ENCODE data around the gene PMP22.

The PMP22 gene

DNA sequence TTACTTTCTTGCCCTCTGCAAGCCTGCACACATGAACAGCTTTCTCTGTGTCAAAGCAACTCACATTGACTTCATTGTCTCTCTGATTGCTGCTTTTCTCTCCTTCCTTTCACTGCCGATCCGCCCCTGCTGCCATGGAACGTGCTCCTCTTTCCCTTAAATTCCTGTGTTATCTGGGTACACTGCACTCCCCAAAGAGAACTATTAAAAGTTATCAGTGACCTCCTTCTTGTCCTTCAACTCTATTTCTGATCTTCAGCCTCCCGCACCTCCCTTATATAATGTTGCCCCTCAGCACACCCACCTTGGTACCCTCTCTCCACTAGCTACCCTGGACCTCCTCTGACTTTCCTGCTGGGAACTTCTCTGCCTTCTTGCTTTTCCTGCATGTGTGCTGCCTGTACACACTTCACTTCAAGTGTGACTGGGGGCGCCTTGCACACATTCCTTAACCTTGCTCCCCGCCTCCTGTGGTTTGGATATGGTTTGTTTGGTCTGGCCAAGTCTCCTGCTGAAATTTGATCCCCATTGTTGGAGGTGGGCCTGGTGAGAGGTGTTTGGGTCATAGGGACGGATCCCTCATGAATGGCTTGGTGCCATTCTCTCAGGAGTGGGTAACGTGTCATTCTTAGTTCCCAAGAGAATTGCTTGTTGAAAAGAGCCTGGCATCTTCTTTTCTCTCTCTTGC, 26.7 kb upstream of the PMP22 start:
- Histone ChIP-seq H3K9me3 (no peaks in the 10 kb centered on the region), H3K27me3 (no peaks in the 10 kb centered on the region), H3K4me1 (no peaks in the 10 kb centered on the region), H3K36me3 (no peaks in the 10 kb centered on the region), H3K9ac (no peak overlapping the region), H3K27ac (no peak overlapping the region), H3K4me3 (no peak overlapping the region), H3K4me2 (no peak overlapping the region), H4K20me1 (no peaks in the 10 kb centered on the region)
- TF ChIP-seq Cebpa-rat (IDR thresholded peaks at IDR 0.05): no peak

GRCh38 chr17:15290605-15291004, 25.5 kb upstream of the PMP22 start:
- Histone ChIP-seq H4K20me1 (no peaks in the 10 kb centered on the region), H3K4me1 (no peaks in the 10 kb centered on the region), H3K9me3 (no peaks in the 10 kb centered on the region), H3K27me3 (no peaks in the 10 kb centered on the region), H3K4me3 (no peak overlapping the region), H3K27ac (no peak overlapping the region), H3K4me2 (no peak overlapping the region), H3K36me3 (no peaks in the 10 kb centered on the region), H3K9ac (no peak overlapping the region)
- TF ChIP-seq Cebpa-rat (IDR thresholded peaks at IDR 0.05): no peak

- no peaks in the 10 kb centered on the region for H3K4me1 ChIP-seq
- no peak overlapping the region for H3K9ac ChIP-seq
These were observed 24.4 kb upstream of the PMP22 start for GRCh38 chr17:15289285-15290183.

GRCh38 chr17:15288859-15289258, 23.7 kb upstream of the PMP22 start:
- TF ChIP-seq Cebpa-rat (IDR thresholded peaks at IDR 0.05): no peak
- H3K4me3 ChIP-seq: no peak overlapping the region
- no peaks in the 10 kb centered on the region for H3K27me3 ChIP-seq
- no peak overlapping the region for H3K4me2 ChIP-seq
- H3K4me1 ChIP-seq: no peaks in the 10 kb centered on the region
- H3K36me3 ChIP-seq: no peaks in the 10 kb centered on the region
- no peaks in the 10 kb centered on the region for H4K20me1 ChIP-seq
- H3K9me3 ChIP-seq: no peaks in the 10 kb centered on the region
- H3K9ac ChIP-seq: no peak overlapping the region
- no peak overlapping the region for H3K27ac ChIP-seq

More at GRCh38 chr17:15289285-15290183, 24.4 kb upstream of the PMP22 start:
- no peaks in the 10 kb centered on the region for H3K27me3 ChIP-seq
- no peak overlapping the region for H3K4me3 ChIP-seq
- no peaks in the 10 kb centered on the region for H3K9me3 ChIP-seq
- H3K4me2 ChIP-seq: no peak overlapping the region
- no peak overlapping the region for H3K27ac ChIP-seq
- no peaks in the 10 kb centered on the region for H3K36me3 ChIP-seq
- no peaks in the 10 kb centered on the region for H4K20me1 ChIP-seq
- no peak for TF ChIP-seq Cebpa-rat (IDR thresholded peaks at IDR 0.05)

DNA sequence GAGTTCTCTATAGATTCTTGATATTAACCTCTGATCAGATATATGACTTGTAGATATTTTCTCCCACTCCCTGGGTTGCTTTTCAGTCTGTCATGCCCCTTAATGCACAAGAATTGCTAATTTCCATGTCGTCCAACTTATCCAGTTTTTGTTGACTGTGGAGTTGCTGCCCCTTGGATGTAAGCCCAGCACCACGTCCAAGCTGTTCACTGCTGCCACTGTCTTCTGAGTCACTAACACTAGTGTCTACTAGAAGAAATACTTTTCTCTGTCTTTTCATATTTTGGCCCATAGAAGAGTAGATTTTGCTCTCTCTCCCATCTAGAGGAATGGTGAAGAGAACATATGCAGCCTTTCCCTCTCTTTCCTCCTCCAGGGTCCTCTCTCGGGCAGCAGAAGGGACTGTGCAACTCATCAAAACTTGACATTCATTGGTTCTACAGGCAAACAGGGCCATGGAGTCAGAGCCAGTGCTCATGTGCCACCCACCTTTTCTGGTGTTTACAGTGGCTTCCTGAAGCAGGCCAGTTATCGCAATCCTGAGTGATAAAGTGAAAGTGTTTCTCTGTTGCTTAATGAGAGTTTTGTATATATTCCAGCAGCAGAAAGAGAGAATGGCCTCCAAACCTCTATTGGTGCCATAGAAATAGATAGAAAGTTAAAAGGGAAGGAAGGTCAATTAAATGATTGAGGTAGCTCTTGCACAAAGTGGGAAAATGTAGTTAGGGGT, 22.6 kb upstream of the PMP22 start:
- H4K20me1 ChIP-seq: no peaks in the 10 kb centered on the region
- H3K27ac ChIP-seq: no peak overlapping the region
- no peak overlapping the region for H3K9ac ChIP-seq
- H3K4me2 ChIP-seq: no peak overlapping the region
- H3K4me1 ChIP-seq: no peaks in the 10 kb centered on the region
- no peak for TF ChIP-seq Cebpa-rat (IDR thresholded peaks at IDR 0.05)
- H3K4me3 ChIP-seq: no peak overlapping the region
- no peaks in the 10 kb centered on the region for H3K9me3 ChIP-seq
- no peaks in the 10 kb centered on the region for H3K27me3 ChIP-seq
- H3K36me3 ChIP-seq: no peaks in the 10 kb centered on the region

- Histone ChIP-seq H3K9ac (no peak overlapping the region), H3K27me3 (no peaks in the 10 kb centered on the region), H3K27ac (no peak overlapping the region), H4K20me1 (no peaks in the 10 kb centered on the region), H3K36me3 (no peaks in the 10 kb centered on the region), H3K9me3 (no peaks in the 10 kb centered on the region), H3K4me3 (no peak overlapping the region), H3K4me1 (no peaks in the 10 kb centered on the region), H3K4me2 (no peak overlapping the region)
- TF ChIP-seq Cebpa-rat (IDR thresholded peaks at IDR 0.05): no peak
These were observed 20.3 kb upstream of the PMP22 start for GRCh38 chr17:15285466-15285865.

DNA sequence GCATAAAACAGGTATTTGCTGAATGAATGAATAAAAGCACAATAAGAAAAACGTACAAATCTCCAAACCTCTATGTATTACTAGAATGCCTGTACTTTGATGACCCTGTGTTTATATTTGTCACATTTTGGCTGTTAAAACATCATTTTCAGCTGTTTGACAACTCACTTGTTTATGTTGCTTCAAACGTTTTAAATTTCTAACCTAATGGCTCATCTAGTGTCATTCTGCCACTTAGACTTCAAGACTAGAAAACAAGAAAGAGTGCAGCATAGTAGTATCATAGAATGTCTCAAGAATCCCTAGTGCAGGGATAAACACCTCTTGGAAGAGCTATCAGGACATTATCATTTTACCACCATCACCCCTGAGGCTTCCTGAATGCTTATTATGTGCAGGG, 19.4 kb upstream of the PMP22 start:
- no peak for TF ChIP-seq Cebpa-rat (IDR thresholded peaks at IDR 0.05)
- H3K4me1 ChIP-seq: no peaks in the 10 kb centered on the region
- no peaks in the 10 kb centered on the region for H3K27me3 ChIP-seq
- H4K20me1 ChIP-seq: no peaks in the 10 kb centered on the region
- no peaks in the 10 kb centered on the region for H3K36me3 ChIP-seq
- no peaks in the 10 kb centered on the region for H3K9me3 ChIP-seq
- H3K4me2 ChIP-seq: no peak overlapping the region
- H3K27ac ChIP-seq: no peak overlapping the region
- H3K9ac ChIP-seq: no peak overlapping the region
- no peak overlapping the region for H3K4me3 ChIP-seq

GRCh38 chr17:15284107-15284506, 19.0 kb upstream of the PMP22 start:
- H3K27me3 ChIP-seq: no peaks in the 10 kb centered on the region
- H3K4me3 ChIP-seq: no peak overlapping the region
- H3K9me3 ChIP-seq: no peaks in the 10 kb centered on the region
- no peak overlapping the region for H3K4me2 ChIP-seq
- H3K9ac ChIP-seq: no peak overlapping the region
- no peaks in the 10 kb centered on the region for H3K4me1 ChIP-seq
- no peaks in the 10 kb centered on the region for H4K20me1 ChIP-seq
- no peak overlapping the region for H3K27ac ChIP-seq
- TF ChIP-seq Cebpa-rat (IDR thresholded peaks at IDR 0.05): no peak
- no peaks in the 10 kb centered on the region for H3K36me3 ChIP-seq

DNA sequence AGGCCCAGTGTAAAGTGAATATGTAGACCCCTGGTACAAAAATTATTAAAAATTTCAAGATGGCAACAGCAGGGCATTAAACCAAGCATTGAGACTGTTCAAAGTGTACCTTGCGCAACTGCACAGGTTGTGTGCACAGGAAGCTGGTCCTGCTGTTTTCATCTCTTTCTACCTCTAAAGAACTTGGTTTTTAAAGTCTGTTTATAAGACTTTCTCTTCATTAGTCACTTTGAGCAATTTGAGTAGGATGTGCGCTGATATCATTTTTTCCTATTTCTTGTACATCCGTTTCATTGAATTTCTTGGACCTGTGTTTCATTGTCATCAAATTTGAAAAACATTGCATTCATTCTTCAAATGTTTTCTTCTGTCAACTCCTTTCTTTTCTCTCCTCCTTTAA, 16.8 kb upstream of the PMP22 start:
- H3K27me3 ChIP-seq: no peaks in the 10 kb centered on the region
- no peaks in the 10 kb centered on the region for H4K20me1 ChIP-seq
- no peak overlapping the region for H3K9ac ChIP-seq
- TF ChIP-seq Cebpa-rat (IDR thresholded peaks at IDR 0.05): no peak
- no peak overlapping the region for H3K4me3 ChIP-seq
- no peaks in the 10 kb centered on the region for H3K36me3 ChIP-seq
- H3K4me2 ChIP-seq: no peak overlapping the region
- H3K4me1 ChIP-seq: no peaks in the 10 kb centered on the region
- no peaks in the 10 kb centered on the region for H3K9me3 ChIP-seq
- H3K27ac ChIP-seq: no peak overlapping the region

Measured in BLaER1 (cell line).